Endothelial cell of umbilical vein (primary cell): ENCODE results near the gene TTC21A. TPM values are rescaled to one million over a fixed set of nuclear protein-coding genes. Genes with fewer than 3 reads are reported as not detected.
A peak's percentile ranks its signal among the peaks of the same experiment; 100 is the strongest.

ENCODE experiments used
- BruUV-seq: library from RNA; stranded (reverse); fragments of 400-500 nt; replicated peaks from 2 replicates; lab custom pipeline; 2021; lab: Mats Ljungman, UMichigan
- CTCF ChIA-PET: fragments of 300-600, 350-600 bp; sonication (Branson Sonifier 250); formaldehyde crosslinking; loops from one replicate; lab custom pipeline; 2021; ENCODE audit warnings: antibody characterized with exemption, inconsistent platforms; lab: Charles Lee
- POLR2A ChIA-PET: fragments of 300-600, 350-600 bp; sonication (Branson Sonifier 250); formaldehyde crosslinking; loops from one replicate; lab custom pipeline; 2021; ENCODE audit warnings: antibody characterized with exemption, inconsistent platforms; lab: Charles Lee
- DNase-seq: peaks from one replicate; pipeline ENCODE4 v3.0.0-alpha.2; 2011; ENCODE audit warnings: low read depth, low spot score
- FAIRE-seq: peaks from 2 replicates; lab custom pipeline; 2011; peaks lifted over from hg19 to GRCh38; lab: Jason Lieb, UNC
- H2AFZ ChIP-seq: 2 replicates; pipeline ENCODE4 v1.6.0; 2012; ENCODE audit warnings: low read depth, low read length, control low read depth, inconsistent platforms
- H3K27ac ChIP-seq: 2 replicates; pipeline ENCODE4 v1.5.1; 2011; ENCODE audit warnings: low read depth, mild to moderate bottlenecking, control low read depth, low read length, moderate library complexity; ENCODE audit not compliant: insufficient read depth
- H3K27me3 ChIP-seq, 2 experiments: 2 replicates each; pipeline versions ENCODE4 v1.6.0 to v1.6.1; 2011; ENCODE audit warnings: low read length in 2 of 2, mixed read lengths in 1 of 2; ENCODE audit not compliant: control insufficient read depth in 2 of 2, insufficient read depth in 2 of 2
- H3K36me3 ChIP-seq, 2 experiments: 2 replicates in 1 of 2; 3 replicates in 1 of 2; pipeline ENCODE4 v1.5.1; 2011; ENCODE audit warnings: low read length in 2 of 2, mild to moderate bottlenecking in 1 of 2, moderate library complexity in 1 of 2; ENCODE audit not compliant: control insufficient read depth in 2 of 2, insufficient read depth in 2 of 2; ENCODE audit errors: extremely low read depth in 1 of 2
- H3K4me1 ChIP-seq: 3 replicates; pipeline ENCODE4 v1.5.1; 2011; ENCODE audit warnings: mild to moderate bottlenecking, low read length; ENCODE audit not compliant: control insufficient read depth, insufficient read depth; ENCODE audit errors: extremely low read depth
- H3K4me2 ChIP-seq: 2 replicates; pipeline ENCODE4 v1.6.1; 2011; ENCODE audit warnings: low read length, control low read depth, mixed read lengths; ENCODE audit not compliant: insufficient read depth
- H3K4me3 ChIP-seq, 3 experiments: fragments of 200-600 bp in 1 of 3; sonication (generic), shearing (Covaris generic) in 1 of 3; replicated peaks in 1 of 3; 2 replicates each; pipeline ENCODE4 v1.5.1; 2011 to 2016; ENCODE audit warnings: control low read depth in 3 of 3, low read length in 3 of 3, mild to moderate bottlenecking in 2 of 3, inconsistent platforms in 1 of 3, low read depth in 1 of 3, moderate library complexity in 1 of 3; ENCODE audit not compliant: insufficient read depth in 1 of 3
- H3K79me2 ChIP-seq: 2 replicates; pipeline ENCODE4 v1.6.0; 2012; ENCODE audit warnings: low read length, inconsistent platforms; ENCODE audit not compliant: control insufficient read depth, insufficient read depth
- H3K9ac ChIP-seq: replicated peaks from 2 replicates; pipeline ENCODE3; 2011; ENCODE audit warnings: low read length, control low read depth; ENCODE audit not compliant: insufficient read depth; ENCODE audit errors: extremely low read depth
- H3K9me1 ChIP-seq: replicated peaks from 3 replicates; pipeline ENCODE4 v1.6.0; 2011; ENCODE audit warnings: mild to moderate bottlenecking, low read length; ENCODE audit not compliant: control insufficient read depth, insufficient read depth; ENCODE audit errors: extremely low read depth
- H3K9me3 ChIP-seq: replicated peaks from 2 replicates; pipeline ENCODE4 v1.5.1; 2012; ENCODE audit warnings: low read length, inconsistent platforms; ENCODE audit not compliant: control insufficient read depth, insufficient read depth
- H4K20me1 ChIP-seq: replicated peaks from 2 replicates; pipeline ENCODE3; 2011; ENCODE audit warnings: mild to moderate bottlenecking, low read length; ENCODE audit not compliant: control insufficient read depth, insufficient read depth; ENCODE audit errors: extremely low read depth
- CTCF ChIP-seq, 2 donors: IDR thresholded peaks; 1 replicate in 1 of 2; 2 replicates in 1 of 2; pipeline ENCODE4 v1.5.1; 2011; ENCODE audit warnings: low read length in 2 of 2, mild to moderate bottlenecking in 2 of 2, moderate library complexity in 2 of 2, control low read depth in 1 of 2, inconsistent platforms in 1 of 2, low read depth in 1 of 2; ENCODE audit not compliant: insufficient read depth in 1 of 2; ENCODE audit errors: extremely low read depth in 1 of 2
- MAX ChIP-seq: IDR thresholded peaks from 2 replicates; pipeline ENCODE4 v1.6.1; 2011; ENCODE audit not compliant: insufficient read depth, insufficient read length
- MYC ChIP-seq: IDR thresholded peaks from one replicate; pipeline ENCODE4 v1.6.1; 2011; ENCODE audit warnings: mild to moderate bottlenecking, low read depth, low read length
- POLR2A ChIP-seq: IDR thresholded peaks from 2 replicates; pipeline ENCODE4 v1.6.1; 2012; ENCODE audit warnings: low read depth, mild to moderate bottlenecking, control low read depth, low read length
- dilution Hi-C: fragments of 300-500 bp; cut with MboI; formaldehyde crosslinking; loops from one replicate; pipeline ENCODE4 v1.15.0; 2019; ENCODE audit warnings: low sequenced_read_pairs; ENCODE audit not compliant: extremely low pct_ligation_motif_present
- intact Hi-C: fragments of 100-400 bp; cut with micrococcal nuclease; formaldehyde crosslinking; loops from one replicate; pipeline ENCODE4 v1.10.0; 2022
- polyA plus RNA-seq, 4 experiments: library from polyadenylated mRNA; depleted of rRNA in 3 of 4; stranded (reverse) in 3 of 4; unstranded in 1 of 4; fragments of >200 nt; gene quantifications; 2 replicates each; pipeline versions ENCODE4 v1.2.1 to v1.2.3, GENCODE V29; 2011 to 2012; ENCODE audit warnings: missing spikeins in 1 of 4
- total RNA-seq: library from RNA; stranded (reverse); gene quantifications from 2 replicates; pipeline ENCODE4 v1.2.3, GENCODE V29; 2021

TTC21A gene
- total and polyA plus RNA-seq, 2 donors (not counting 3 experiments of a cell fraction or from before 2014, with no cell fraction given), result 4.7 to 7.8 TPM

- Histone ChIP-seq H3K9me1 (no peaks in the 10 kb centered on the region), H3K4me3 (no peak overlapping the region), H4K20me1 (no peaks in the 10 kb centered on the region), H3K4me2 (no peak overlapping the region), H3K27me3 (no peaks in the 10 kb centered on the region), H3K27ac (no peak overlapping the region), H3K4me1 (peaks cover 16% of the 10 kb centered on the region), H3K36me3 (no peaks in the 10 kb centered on the region), H2AFZ (no peak overlapping the region), H3K9ac (no peak overlapping the region), H3K9me3 (no peaks in the 10 kb centered on the region), H3K79me2 (peaks cover 19% of the 10 kb centered on the region)
- DNase-seq, result no peak
- intact Hi-C loops, result no loop called here
- no TSS peak for BruUV-seq
- TF ChIP-seq CTCF (IDR thresholded peaks at IDR 0.05; ENCODE audit: extremely low read depth in 1 of 2, insufficient read depth in 1 of 2, low read depth in 1 of 2, low read length in 2 of 2) (peak in 1 of 2 donors; percentile 2), MAX (no peak)
- no peak for FAIRE-seq
- dilution Hi-C loops, result no loop called here
- CTCF ChIA-PET, result interaction anchor here (1.3 kb wide), 1 partner anchor 178 kb away, joined by 3 read pairs; no protein-coding TSS in a partner anchor
- POLR2A ChIA-PET, result no interaction called here
Observed at GRCh38 chr3:39110041-39110639, 2.7 kb downstream of the TTC21A start.

GRCh38 chr3:39112113-39112512 is 4.6 kb downstream of the TTC21A start:
- Histone ChIP-seq H3K4me2 (no peak overlapping the region), H4K20me1 (no peaks in the 10 kb centered on the region), H3K27ac (no peak overlapping the region), H3K4me3 (no peak overlapping the region), H3K9me3 (no peaks in the 10 kb centered on the region), H2AFZ (no peak overlapping the region), H3K4me1 (peaks cover 2% of the 10 kb centered on the region), H3K79me2 (no peaks in the 10 kb centered on the region), H3K27me3 (no peaks in the 10 kb centered on the region), H3K9me1 (no peaks in the 10 kb centered on the region), H3K36me3 (no peaks in the 10 kb centered on the region), H3K9ac (no peak overlapping the region)
- TF ChIP-seq MYC (no peak), POLR2A (no peak), CTCF (IDR thresholded peaks at IDR 0.05; ENCODE audit: extremely low read depth in 1 of 2, insufficient read depth in 1 of 2, low read depth in 1 of 2, low read length in 2 of 2) (no peak), MAX (no peak)
- BruUV-seq, result no TSS peak
- no peak for FAIRE-seq
- intact Hi-C loops (no loop called here), dilution Hi-C loops (no loop called here)
- CTCF ChIA-PET, result no interaction called here
- no peak for DNase-seq
- POLR2A ChIA-PET, result no interaction called here
